ENCODE data around the gene SOX6. TPM values are rescaled to one million over a fixed set of nuclear protein-coding genes. Genes with fewer than 3 reads are reported as not detected.

SOX6 gene
- total and polyA plus RNA-seq, 2 experiments from 2014 or later = 0.03 to 0.66 TPM

- TF ChIP-seq CREB1 (CRISPR knock-in tag; IDR thresholded peaks at IDR 0.05; ENCODE audit: low read depth) = no peak
- TF ChIP-seq JUNB (IDR thresholded peaks at IDR 0.05; ENCODE audit: unreplicated experiment) = no peak
- no peak for TF ChIP-seq ZNF462 (CRISPR knock-in tag; IDR thresholded peaks at IDR 0.05)
- no peak for TF ChIP-seq STAT1 (IDR thresholded peaks at IDR 0.05; ENCODE audit: unreplicated experiment)
- TF ChIP-seq ZNF331 (CRISPR knock-in tag; IDR thresholded peaks at IDR 0.05; ENCODE audit: low read depth) = no peak
Observed at GRCh38 chr11:15956302-15956701, 400.0 kb downstream of the SOX6 start (continued).

- DNase-seq (ENCODE audit: low spot score) (no peak), ATAC-seq (no peak)
- no peaks in the 10 kb centered on the region for H3K27me3 Mint-ChIP-seq (ENCODE audit: insufficient read depth, low read depth, poor library complexity)
- H3K4me1 Mint-ChIP-seq = no peaks in the 10 kb centered on the region
- H3K9me3 Mint-ChIP-seq = no peaks in the 10 kb centered on the region
- Histone ChIP-seq H3K4me2 (no peak overlapping the region), H3K79me2 (replicated peaks; ENCODE audit: insufficient read depth) (no peaks in the 10 kb centered on the region), H3K27ac (ENCODE audit: low read depth) (no peak overlapping the region), H3K36me3 (ENCODE audit: insufficient read depth) (no peaks in the 10 kb centered on the region), H2AFZ (no peak overlapping the region), H3K27me3 (ENCODE audit: insufficient read depth) (no peaks in the 10 kb centered on the region), H3F3A (replicated peaks; ENCODE audit: low read depth) (no peaks in the 10 kb centered on the region), H3K4me3 (no peak overlapping the region), H3K4me1 (ENCODE audit: insufficient read depth) (no peaks in the 10 kb centered on the region), H4K20me1 (replicated peaks; ENCODE audit: insufficient read depth) (no peaks in the 10 kb centered on the region), H3K9me2 (ENCODE audit: insufficient read depth) (no peaks in the 10 kb centered on the region)
- no peak overlapping the region for H3K27ac Mint-ChIP-seq
- no peak overlapping the region for H3K4me3 Mint-ChIP-seq
- H3K36me3 Mint-ChIP-seq (ENCODE audit: low read depth) = no peaks in the 10 kb centered on the region
- no peak for TF ChIP-seq ZNF462 (CRISPR knock-in tag; IDR thresholded peaks at IDR 0.05)
- no peak for TF ChIP-seq ETS1 (IDR thresholded peaks at IDR 0.05)
Observed at GRCh38 chr11:15955595-15955994, 400.8 kb downstream of the SOX6 start.

Measured in GM23338 (cell line).